Epidermal melanocyte (primary cell): ENCODE measurements around the gene TNFAIP8.

Experiments
- DNase-seq: peaks from one replicate; pipeline ENCODE4 v3.0.0; 2011; ENCODE audit warnings: low spot score; ENCODE audit not compliant: insufficient read length

TNFAIP8 gene

DNA sequence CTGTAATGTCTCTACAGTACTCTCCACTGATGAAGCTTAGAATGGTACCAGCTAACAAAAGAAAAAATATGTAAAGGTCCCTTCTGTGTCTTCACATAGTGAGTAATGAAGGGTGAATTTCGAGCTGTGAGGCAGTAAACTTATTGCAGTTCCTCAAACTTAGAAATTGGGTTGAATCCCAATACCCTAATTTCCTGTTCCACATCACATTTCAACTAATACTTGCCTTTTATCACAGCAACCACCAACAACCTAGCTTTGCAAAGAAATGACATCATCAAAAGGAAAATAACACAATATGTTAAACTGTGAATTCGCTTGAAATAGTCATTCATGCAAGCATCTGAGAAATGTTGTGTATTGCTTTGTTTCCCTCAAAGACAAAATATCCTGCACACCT lies 9.4 kb upstream of the TNFAIP8 start:
- DNase-seq, result no peak

DNA sequence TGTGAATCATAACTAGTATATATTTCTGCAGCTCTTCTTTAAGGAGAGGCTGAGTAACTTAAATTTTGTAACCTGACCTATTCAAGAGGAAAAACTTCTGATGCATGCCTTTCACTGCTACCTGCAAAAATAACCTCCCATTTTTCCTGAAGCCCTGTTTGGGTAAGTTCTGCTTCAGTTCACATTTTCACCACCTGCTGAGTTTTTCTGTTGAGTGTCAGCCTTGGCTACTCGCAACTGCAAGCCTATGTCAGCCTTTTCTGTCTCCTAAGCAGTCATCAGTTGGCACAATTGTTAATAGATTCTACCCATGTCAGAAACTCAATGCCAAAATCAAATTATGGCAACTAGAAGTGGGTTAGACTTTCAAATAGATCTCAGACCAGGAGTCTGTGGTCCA lies 8.2 kb upstream of the TNFAIP8 start:
- no peak for DNase-seq

DNA sequence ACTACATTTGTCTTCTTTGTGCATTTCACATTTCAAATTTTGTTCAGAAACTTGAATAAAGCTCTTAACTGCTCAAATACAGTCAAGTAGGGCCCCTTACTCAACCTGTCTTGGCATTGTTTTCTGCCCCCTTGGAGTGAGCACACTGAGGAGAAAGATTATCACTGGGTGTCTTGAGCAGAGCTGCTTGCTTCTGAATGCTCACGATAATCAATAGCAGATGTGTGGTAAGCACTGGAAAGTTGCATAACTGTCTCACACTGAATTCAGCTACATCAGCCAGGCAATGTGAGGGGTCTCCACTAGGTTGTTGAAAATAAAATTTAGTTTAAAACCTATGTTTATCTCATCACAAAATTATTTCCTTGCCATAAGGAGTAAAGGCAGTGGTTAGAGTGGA lies 7.8 kb upstream of the TNFAIP8 start:
- DNase-seq, result no peak

DNA sequence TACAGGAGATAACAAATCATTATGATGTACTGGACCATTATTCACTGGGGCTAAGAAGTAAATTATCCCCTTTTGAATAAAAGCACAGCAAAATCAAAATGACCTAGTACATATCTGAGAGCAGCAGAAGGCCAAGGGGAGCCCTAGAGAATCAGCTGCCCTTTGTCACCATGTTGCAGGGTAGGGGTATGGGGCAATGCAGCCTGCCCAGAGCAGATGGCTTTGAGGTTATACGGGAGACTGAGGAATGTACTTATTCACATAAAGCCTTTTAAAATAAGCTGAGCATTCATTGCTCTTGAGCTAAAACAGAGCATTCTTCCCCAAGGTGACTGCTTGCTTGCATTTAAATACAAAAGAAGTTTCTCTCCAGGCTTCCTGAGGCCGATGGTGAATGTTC lies 2.6 kb upstream of the TNFAIP8 start:
- DNase-seq, result no peak

DNA sequence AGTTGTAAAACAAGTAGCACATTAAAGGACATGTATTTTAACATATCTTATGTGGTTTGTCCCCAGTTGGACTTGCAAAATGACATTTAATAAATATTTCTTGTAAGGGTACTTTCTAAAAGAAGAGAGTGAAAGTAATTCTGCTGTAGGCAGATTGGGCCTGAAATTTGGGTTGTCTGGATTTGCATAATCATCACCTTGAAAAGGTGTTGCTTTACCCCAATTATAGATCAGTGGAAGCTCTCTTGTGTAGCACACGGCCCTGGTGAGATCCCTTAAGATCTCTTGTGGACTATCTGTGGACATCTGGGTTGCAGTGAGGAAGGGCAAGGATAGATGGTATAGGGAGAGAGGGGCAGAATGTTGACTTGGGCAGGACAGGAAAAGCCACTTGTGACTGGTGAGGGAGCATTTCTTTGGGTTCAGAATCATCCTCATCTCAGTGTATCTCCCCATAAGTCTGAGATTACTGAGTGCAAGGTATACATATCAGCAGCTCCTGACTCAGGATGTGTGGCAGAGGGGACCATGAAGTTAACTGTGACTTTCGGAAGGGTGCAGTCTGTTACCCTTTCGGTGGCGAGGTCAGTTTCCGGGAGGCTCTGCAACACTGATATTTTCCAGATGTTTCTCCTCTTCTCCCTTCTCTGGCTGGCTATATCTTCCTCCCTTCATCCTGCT lies 2.0 kb upstream of the TNFAIP8 start:
- DNase-seq, result no peak

DNA sequence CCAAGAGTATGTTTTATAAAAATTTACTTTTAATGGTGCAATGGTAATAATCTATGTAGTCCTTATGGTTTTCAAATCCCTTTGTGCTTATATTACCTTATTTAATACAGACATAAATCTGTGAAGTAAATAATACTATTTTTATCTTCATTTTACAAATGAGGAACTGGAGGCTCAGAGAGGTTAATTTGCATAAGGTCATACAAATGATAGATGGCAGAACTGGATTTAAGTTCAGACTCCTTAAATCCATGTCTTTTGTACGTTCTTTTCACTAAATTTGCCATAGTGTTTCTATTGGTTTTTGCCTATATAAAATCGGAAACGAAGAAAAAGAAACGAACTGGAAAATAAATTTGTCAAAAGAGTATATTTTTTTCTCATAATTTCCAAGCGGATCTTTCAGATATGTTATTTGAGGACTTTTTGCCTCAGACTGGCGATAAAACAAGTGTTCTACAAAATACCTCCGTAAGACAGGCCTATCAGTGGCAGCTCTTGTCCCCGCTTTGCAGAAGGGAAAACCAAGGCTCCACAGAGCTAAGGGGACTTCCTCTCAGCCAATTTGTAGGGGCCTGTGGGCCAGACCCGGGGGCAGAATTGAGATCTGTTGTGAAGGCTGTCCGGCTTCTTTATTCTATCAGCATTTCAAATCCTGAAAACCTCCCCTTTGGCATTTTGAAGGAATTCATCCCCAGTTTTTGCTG lies 1.1 kb upstream of the TNFAIP8 start:
- no peak for DNase-seq

DNA sequence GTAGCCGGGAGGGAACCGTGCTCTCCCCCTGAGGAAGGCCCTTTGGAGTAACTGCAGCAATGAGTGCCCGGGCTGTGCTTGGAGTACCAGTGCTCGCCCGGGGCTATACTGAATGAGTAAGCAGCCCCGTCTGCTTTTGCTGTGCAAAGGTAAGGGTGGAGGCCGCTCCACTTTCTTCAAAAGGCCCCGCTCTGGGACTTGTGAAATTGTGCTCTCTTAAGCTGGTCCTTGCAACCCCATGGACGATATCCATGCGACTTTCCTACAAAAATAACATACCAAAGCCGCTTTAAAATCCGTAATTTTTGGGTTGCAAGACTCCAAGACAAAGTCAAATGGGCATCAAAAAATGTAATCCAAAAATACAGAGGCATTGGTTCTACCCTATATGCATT lies 578 bp upstream of the TNFAIP8 start:
- no peak for DNase-seq

DNA sequence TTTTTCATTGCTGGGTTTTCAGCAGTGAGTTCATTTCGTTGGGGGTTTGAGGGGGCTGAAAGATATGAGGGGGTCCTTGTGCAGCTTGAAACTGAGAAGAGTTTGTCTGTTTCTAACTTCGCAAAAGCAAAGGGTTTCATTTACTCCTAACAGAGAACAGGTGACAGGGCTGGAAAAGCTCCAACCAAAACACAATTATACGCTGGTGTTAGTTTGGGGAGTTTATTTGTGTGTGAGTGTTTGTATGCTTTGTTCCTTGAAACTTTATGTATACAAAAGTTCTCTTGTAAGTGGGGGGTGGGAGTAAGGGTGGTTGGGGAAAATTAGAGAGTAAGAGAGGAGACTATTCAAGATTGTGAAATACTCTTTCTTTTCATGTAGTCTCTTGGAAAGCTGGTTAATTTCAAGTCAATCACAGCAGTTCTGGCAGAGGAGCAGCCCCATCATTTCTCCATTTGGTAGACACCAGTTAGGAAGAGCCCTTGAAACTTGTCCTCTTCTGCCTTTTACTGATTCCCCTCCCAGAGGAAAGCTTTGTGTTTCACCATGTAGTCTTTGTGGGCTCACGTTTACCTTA lies 881 bp downstream of the TNFAIP8 start:
- DNase-seq, result peak; percentile 44

DNA sequence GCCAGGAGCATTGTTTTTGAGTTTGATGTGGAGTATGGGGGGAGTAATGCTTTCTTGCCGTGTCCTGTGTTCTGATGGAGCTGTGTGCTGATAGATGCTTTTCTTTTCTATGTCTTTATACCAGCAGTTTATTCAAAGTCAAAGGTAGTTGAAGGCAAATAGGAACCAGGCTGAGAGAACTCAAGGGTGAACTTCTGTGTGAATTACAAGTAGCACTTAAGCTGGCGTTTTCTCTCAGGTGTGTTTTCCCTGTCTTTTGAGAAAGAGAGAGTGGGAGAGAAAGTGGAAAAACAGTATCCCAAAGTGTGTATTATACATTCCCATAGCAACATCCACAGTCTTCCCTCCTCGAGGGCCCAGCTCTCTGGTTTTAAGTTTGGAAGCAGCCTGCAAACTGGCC lies 1.5 kb downstream of the TNFAIP8 start:
- DNase-seq, result no peak

DNA sequence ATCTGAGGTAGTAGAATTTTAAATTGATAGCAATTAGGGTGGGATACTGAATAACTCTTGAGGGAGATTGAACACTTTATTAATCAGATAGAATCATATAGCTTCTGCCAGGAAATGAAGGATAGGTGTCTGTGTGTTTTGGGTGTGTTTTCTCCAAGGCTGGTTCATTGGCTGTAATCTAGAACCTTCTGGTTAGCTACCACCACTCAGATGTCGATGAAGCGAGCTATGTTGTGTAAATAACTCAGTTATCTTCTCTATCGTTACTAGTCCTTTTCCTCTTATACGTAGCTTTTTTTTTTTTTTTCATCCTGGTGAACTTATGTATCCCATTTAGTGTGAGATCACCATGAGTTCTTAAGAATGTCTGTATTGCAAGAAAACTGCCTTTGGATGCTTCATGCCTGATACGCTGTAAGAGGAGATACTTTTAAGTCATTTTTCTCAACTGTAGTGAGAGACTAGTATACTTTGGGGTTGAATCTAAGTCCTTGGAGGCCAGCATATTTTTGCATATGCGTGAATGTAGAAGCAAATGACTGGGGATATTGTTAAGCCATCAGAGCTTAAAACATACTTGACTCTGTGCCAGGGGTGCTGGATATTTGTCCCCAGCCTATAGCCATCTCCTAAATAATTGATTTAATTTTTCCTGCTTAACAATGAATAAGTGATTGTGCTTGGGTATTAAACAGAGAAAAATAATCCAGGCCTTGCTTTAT lies 2.1 kb downstream of the TNFAIP8 start:
- no peak for DNase-seq

DNA sequence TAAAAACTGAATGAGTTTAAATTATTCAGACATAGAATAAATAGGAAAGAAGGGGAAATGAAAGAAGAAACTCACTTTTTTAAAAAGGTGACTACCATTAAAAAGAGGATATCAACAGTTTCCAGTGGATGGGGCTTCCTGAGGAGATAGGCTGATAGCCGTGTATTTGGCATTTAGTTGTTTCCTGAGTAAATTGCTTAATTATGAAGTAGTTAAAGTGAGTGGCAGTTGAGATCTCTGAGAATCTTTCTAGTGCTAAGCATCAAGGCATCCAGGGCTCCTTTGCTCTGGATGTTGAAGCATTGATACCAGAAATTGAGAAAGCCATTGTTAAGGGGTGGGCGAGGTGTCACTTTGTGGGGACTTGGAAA lies 2.7 kb downstream of the TNFAIP8 start:
- no peak for DNase-seq

DNA sequence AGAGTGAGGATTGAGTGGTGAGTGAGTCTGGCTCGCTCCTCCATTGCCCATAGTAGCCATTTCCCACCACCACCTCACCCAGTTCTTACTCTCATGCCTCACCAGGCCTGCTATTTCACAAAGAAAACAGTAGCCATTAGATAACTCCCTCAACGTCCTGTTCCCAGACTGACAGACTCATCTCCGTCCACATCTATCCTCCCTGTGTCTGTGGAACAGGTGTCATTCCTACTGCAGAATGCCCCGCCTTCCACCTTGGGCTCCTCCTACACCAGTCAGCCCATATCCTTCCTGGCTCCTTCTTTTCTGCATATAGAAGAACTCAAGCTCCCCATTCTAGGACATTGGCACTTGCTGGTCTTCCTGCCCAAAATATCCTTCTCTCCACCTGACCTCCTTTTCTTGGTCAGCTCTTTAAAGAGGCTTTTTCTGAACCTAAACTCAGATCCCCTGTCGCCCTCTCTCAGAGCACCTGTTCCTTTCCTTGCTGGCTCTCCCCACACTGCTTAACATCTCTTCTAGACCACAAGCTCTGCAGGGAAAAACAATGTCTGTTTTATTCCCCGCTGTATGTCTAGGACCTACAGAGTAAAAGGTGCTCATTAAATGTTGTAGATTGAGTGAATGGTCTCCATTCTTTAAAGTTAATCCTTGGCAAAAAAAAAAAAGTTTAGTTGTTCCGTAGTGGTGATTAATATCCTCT lies 3.2 kb downstream of the TNFAIP8 start:
- no peak for DNase-seq

DNA sequence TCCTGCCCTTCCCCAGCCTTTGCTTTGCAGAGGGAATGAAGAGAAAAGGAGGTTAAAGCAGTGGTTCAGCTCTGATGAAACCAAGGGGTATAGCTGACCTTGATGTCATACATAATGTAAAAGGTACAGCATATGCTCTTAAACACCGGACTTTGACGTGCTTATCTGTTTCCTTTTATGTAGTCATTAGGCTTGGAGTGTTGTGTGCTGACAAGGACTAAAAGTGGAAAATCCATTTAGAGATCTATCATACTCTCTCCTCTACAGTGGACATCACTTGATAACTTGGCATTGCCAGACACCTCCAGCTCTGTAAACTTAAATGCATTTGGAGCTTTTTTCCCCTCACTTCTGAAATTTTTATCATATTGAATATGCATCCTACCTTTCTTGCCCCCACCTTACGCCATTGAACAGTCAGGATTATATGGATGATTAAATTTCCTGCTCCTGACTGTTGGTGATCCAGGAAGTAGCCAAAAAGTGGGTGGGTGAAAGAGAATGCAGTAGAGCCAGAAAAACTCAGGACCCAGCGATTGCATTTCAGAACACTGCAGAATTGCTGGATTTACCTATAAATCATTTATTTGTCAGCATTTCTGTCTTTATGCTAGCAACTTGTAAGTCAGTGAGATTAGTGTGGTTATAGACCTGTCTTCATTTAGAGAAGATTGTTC lies 4.1 kb downstream of the TNFAIP8 start:
- DNase-seq, result no peak

DNA sequence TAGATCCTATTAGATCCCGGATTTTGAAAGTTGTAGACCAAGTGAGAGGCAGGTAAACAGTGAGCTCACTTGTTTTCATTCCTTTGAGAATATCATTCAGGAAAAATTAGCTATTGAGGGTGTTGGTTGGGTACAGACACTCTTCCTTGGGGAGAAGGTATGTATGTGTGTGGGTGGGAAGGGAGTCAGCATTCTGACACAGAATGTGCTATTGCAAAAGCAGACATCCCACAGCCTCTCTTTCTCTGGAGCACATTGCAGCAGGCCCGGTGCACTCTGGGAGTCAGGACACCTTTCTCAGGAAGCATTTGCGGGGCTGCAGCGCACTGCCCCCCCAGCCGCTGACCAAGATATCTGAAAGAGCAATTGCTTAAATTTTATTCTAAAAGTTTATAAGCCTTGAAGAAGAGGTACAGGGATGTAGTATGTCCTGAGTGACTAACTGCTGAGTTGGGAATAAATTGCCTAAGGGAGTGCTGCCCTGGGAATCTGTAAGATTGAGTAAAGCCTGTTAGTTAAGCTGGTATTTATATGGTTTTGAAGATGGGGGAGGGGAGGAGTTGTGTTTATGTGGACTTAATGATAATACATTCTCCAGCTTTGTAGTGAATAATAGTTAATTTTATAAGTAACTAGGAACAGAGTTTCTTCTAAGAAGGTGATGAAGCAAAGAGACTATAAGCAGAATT lies 5.2 kb downstream of the TNFAIP8 start:
- no peak for DNase-seq

DNA sequence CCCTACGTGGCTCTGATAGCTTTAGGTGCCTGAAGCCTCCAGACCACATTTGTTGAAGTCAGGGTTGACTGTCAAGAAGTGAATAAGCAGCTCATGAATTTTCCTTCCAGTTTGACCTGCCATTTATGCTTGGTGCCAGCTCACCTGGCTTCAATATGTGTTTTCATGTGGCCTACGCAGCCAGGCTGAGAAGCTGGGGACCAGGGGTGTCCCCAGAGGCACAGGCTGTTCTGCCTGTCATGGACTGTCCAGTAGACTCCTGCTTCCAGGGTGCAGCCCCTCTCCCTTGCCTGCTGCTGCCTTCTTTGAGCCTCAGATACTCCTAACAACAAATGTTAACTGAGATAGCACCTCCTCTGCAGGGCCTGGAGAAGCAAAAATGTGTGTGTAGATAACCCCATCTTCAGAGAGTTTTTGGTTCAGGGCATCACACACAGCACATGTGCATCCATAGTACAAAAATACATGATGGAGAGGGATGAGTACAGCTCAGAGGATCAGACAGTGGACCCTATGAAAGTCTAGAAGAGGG lies 5.8 kb downstream of the TNFAIP8 start:
- DNase-seq, result no peak

DNA sequence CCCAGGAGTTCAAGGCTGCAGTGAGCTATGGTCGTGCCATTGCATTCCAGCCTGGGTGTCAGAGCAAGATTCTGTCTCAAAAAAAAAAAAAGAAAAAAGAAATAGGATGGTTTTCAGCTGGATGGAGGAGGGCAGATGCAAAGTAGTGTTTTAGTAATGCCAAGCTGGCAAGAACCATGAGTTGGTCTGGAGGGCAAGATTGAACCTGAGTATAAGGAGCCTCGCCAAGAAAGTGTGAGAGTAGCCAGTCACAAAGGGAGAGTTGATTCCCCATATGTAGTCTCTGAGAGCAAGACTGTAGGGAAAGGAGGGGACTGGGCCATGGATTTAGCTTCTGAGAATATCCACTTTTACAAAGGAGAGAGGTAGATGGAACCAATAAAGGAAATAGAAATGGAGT lies 6.9 kb downstream of the TNFAIP8 start:
- DNase-seq, result no peak

DNA sequence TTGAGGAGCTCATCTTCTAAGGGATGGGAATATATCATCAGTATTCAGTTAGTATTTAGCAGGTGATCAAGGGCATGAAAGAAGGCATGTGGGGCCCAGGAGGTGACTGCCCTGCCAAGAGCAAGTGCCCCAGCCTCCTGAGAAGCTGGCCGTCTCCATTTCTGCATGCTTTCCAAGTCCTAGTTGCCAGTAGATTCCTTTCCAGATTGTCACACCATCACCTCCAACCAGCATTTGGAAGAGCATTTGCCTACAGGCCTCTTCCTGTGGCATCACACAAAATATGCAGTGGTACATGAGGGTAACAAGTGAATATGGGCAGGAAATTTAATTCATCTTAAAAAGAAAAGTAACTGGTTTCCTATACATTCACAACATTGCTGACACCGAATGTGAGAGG lies 7.5 kb downstream of the TNFAIP8 start:
- DNase-seq, result no peak

DNA sequence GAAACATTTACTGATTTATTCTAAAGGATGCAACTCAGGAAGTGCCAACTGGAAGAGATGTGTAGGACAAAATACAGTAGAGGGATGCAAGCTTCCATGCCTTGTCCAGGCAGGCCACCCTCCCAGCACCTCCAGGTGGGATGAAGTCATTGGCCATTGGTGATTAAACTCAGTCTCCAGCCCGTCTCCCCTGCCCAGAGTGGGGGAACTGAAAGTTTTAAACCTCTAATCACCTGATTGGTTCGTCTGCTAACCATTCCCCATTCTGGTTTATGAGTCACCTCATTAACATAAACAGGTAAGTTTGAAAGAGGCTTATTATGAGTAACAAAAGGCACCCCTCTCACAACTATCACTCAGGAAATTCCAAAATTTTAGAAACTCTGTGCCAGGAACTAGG lies 8.1 kb downstream of the TNFAIP8 start:
- DNase-seq, result no peak

DNA sequence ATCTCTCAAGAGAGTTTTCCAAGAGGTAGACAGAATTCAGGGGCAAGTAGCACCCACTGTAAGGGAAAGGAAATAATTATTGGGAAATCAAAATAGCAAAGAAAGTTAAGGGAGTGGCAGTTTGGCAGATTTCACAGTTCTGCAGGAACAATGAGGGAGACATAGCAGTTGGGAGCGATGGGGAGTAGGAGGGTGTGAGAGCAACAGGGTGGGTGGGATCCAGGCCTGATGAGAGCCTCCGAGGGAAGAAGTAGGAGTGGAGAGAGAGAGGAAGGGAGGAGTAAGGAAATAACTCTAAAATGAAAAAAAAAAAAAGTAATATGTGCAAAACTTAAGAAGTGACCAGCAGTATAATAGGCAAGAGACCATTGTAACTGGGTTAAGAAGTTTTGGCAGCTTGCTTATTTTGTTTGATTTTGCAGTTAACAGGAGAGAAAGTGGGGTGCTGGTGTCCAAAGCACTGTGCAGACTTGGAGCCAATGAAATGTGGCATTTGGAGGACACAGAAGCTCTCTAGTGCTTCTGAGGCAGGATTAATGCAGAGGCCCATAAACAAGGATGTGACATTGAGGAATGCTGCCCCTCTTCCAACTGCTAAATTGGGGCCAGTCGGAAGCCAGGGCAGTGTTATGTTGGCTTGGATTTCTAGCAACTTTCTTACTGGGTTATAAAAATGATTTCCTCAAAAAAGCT lies 10.2 kb downstream of the TNFAIP8 start:
- no peak for DNase-seq

DNA sequence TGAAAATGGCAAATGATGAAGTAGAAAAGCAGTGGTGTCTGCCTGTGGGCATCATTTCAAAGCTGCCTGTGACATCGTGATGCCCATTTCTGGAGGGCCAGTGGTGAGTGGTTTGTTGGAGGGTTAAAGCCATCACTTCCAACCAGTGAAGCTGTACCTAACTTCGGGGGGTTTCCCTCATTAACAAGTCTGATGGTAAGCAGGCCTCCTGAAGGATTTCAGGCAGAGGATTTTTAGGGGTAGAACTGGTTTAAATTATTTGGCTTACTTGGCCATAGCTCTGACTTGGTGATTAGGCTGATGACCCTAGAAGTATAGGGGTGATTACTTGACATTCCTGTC lies 10.7 kb downstream of the TNFAIP8 start:
- no peak for DNase-seq
